ENCODE measurements around the gene FBRSL1. TPM values are rescaled to one million over a fixed set of nuclear protein-coding genes. Genes with fewer than 3 reads are reported as not detected.

FBRSL1 gene
- total RNA-seq, 1 donor from 2014 or later: 211 TPM

DNA sequence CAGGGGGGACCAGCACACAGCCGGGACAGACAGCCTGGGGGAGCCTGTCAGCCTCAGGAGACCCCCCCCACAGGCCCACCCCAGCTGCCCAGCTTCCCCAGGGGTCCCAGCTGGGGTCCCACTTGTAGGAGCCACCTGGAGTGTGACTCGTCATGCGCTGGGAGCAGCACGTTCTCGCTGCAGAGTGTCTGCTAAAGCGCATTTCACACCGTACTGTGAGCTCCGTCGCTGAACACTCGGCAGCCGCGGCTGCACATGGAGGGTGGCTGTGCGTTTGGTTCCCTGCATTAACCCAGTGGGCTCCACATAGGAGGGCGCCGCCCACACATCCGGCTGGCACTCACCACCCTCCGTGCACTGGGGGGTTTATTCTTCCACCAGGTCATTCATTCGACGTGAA lies 56.7 kb downstream of the FBRSL1 start:
- DNase-seq: no peak
- Mint-ChIP-seq H3K4me3 (ENCODE audit: unreplicated experiment) (no peak overlapping the region), H3K4me1 (ENCODE audit: low read depth, unreplicated experiment) (peaks cover 12% of the 10 kb centered on the region), H3K27me3 (ENCODE audit: unreplicated experiment) (peaks cover 9% of the 10 kb centered on the region), H3K36me3 (ENCODE audit: unreplicated experiment) (peaks cover 6% of the 10 kb centered on the region), H3K9me3 (ENCODE audit: unreplicated experiment) (peaks cover 7% of the 10 kb centered on the region), H3K27ac (ENCODE audit: unreplicated experiment) (no peak overlapping the region)
- TF ChIP-seq, protein P1, sequence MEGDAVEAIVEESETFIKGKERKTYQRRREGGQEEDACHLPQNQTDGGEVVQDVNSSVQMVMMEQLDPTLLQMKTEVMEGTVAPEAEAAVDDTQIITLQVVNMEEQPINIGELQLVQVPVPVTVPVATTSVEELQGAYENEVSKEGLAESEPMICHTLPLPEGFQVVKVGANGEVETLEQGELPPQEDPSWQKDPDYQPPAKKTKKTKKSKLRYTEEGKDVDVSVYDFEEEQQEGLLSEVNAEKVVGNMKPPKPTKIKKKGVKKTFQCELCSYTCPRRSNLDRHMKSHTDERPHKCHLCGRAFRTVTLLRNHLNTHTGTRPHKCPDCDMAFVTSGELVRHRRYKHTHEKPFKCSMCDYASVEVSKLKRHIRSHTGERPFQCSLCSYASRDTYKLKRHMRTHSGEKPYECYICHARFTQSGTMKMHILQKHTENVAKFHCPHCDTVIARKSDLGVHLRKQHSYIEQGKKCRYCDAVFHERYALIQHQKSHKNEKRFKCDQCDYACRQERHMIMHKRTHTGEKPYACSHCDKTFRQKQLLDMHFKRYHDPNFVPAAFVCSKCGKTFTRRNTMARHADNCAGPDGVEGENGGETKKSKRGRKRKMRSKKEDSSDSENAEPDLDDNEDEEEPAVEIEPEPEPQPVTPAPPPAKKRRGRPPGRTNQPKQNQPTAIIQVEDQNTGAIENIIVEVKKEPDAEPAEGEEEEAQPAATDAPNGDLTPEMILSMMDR (IDR thresholded peaks at IDR 0.05; ENCODE audit: partially characterized antibody, unreplicated experiment): no peak

DNA sequence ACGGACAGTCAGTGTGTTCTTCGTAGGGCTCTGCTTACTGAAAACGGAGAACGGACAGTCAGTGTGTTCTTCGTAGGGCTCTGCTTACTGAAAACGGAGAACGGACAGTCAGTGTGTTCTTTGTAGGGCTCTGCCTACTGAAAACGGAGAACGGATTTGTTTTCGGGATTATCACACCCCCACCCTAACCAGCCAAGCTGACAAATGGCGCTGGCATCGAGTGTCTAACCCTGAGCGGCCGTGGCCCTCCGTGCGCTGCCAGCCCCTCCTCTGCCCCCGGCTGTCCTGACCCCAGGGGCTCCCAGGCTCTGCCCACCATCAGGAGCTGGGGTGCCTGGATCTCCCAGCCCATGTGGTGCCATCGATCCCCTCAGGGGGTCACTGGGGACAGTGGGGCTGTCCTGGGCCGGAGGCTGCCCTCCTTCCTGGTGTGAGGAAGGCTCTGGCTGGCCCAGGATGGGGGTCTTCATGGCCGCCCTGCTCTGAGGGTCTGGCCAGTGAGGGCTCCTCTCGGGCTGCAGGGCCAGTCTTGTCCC lies 57.3 kb downstream of the FBRSL1 start:
- Mint-ChIP-seq H3K27me3 (ENCODE audit: unreplicated experiment) (peaks cover 9% of the 10 kb centered on the region), H3K9me3 (ENCODE audit: unreplicated experiment) (peaks cover 7% of the 10 kb centered on the region), H3K4me1 (ENCODE audit: low read depth, unreplicated experiment) (peaks cover 12% of the 10 kb centered on the region), H3K27ac (ENCODE audit: unreplicated experiment) (no peak overlapping the region), H3K36me3 (ENCODE audit: unreplicated experiment) (peaks cover 6% of the 10 kb centered on the region), H3K4me3 (ENCODE audit: unreplicated experiment) (no peak overlapping the region)
- TF ChIP-seq, protein P1 (IDR thresholded peaks at IDR 0.05; ENCODE audit: partially characterized antibody, unreplicated experiment): no peak
- no peak for DNase-seq

DNA sequence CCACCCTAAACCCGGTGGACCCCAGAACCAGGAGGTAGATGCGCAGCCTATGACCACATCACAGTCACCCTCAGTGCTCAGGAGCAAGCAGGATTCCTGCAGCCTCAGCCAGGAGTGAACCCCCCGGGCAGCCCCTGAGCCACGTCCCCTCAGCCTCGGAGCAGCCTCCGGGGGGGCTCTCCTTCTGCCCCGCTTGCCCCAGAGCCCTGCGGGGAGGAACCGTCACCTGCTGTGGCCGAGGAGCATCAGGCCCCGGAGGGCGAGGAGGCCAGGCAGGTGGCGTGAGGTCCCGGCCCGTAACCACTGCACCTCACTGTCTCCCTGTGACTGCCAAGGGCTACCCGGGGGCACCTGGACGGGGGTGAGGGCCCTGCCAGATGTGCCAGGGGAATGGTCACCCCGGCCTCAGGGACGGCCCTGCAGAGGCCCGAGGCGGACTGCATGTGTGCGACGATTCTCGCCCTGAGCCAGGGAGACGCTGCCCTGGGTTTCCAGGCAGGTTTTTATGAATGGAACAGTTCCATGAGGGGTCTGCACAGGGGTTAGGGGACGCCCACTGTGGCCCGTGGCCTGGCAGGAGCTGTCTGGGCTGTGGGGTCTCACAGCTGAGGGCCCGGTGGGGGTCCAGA lies 58.6 kb downstream of the FBRSL1 start:
- H3K4me1 Mint-ChIP-seq (ENCODE audit: low read depth, unreplicated experiment): peaks cover 6% of the 10 kb centered on the region
- H3K36me3 Mint-ChIP-seq (ENCODE audit: unreplicated experiment): peaks cover 6% of the 10 kb centered on the region
- no peak overlapping the region for H3K4me3 Mint-ChIP-seq (ENCODE audit: unreplicated experiment)
- TF ChIP-seq, protein P1 (IDR thresholded peaks at IDR 0.05; ENCODE audit: partially characterized antibody, unreplicated experiment): no peak
- no peak overlapping the region for H3K27ac Mint-ChIP-seq (ENCODE audit: unreplicated experiment)
- H3K27me3 Mint-ChIP-seq (ENCODE audit: unreplicated experiment): peaks cover 9% of the 10 kb centered on the region
- no peak for DNase-seq
- H3K9me3 Mint-ChIP-seq (ENCODE audit: unreplicated experiment): peaks cover 7% of the 10 kb centered on the region

DNA sequence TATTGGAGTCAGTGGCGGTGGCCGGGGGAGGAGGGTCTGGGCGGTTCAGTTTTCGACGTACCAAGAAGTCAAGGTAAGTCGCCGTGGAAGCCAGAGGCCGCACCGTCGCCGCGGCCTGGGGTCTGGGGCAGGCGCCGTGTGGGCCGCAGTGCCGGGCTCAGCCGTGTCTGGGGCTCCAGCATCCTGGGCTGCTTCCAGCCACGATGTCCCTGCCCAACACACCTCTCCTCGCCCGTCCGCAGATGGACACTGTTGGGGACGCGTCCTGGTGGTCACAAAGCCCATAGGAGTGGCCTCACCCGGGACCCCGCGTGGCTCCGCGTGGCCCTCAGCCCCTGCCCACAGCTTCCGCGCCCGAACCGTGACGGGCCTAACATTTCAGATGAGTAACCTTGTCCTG lies 59.1 kb downstream of the FBRSL1 start:
- Mint-ChIP-seq H3K9me3 (ENCODE audit: unreplicated experiment) (peaks cover 7% of the 10 kb centered on the region), H3K4me1 (ENCODE audit: low read depth, unreplicated experiment) (peaks cover 6% of the 10 kb centered on the region), H3K27ac (ENCODE audit: unreplicated experiment) (no peak overlapping the region), H3K27me3 (ENCODE audit: unreplicated experiment) (peaks cover 9% of the 10 kb centered on the region), H3K36me3 (ENCODE audit: unreplicated experiment) (peaks cover 6% of the 10 kb centered on the region), H3K4me3 (ENCODE audit: unreplicated experiment) (no peak overlapping the region)
- TF ChIP-seq, protein P1 (IDR thresholded peaks at IDR 0.05; ENCODE audit: partially characterized antibody, unreplicated experiment): no peak
- no peak for DNase-seq

DNA sequence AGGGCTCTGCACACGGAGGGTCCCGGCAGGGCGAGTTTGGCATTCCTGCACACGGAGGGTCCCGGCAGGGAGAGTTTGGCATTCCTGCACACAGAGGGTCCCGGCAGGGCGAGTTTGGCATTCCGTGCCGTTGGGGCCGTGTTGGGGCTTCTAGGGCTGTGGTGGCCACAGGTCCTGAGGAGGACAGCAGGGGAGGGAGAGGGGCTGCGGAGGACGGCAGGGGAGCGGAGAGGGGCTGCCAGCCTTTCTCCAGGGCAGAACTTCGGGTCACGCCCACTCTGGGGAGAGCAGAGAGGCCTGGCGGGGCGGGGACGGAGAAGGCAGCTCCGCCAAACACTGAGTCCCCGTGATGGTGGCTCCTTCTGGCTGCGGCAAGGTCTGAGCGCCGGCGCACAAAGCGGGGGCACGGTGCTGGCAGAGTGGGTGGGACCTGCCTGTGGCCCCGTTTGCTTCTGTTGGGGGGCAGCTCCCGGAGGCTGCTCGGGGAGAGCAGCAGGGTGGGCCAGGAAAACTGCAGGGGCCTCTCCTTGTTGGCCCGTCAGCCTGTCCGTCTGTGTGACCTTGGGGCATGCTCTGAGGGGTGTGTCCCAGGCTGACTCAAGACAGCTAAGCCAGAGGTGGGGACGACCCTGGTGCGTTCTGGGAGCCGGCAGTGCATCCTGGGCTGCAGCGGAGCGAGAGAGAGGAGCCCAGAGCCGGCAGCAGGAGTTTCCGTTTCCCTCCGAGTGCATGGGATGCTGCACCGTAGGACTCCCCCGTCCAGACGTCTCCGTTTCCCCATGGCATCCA lies 60.3 kb downstream of the FBRSL1 start:
- peaks cover 1% of the 10 kb centered on the region for H3K4me1 Mint-ChIP-seq (ENCODE audit: low read depth, unreplicated experiment)
- no peak for DNase-seq
- H3K27ac Mint-ChIP-seq (ENCODE audit: unreplicated experiment): no peak overlapping the region
- TF ChIP-seq, protein P1 (IDR thresholded peaks at IDR 0.05; ENCODE audit: partially characterized antibody, unreplicated experiment): no peak
- H3K27me3 Mint-ChIP-seq (ENCODE audit: unreplicated experiment): peaks cover 8% of the 10 kb centered on the region
- no peaks in the 10 kb centered on the region for H3K36me3 Mint-ChIP-seq (ENCODE audit: unreplicated experiment)
- H3K9me3 Mint-ChIP-seq (ENCODE audit: unreplicated experiment): peaks cover 9% of the 10 kb centered on the region
- no peak overlapping the region for H3K4me3 Mint-ChIP-seq (ENCODE audit: unreplicated experiment)

Data from glutamatergic neuron (in vitro differentiated cells).